Trophoblast cell (in vitro differentiated cells and primary cell): Measurements from ENCODE around the gene C17orf75.

ENCODE experiments used
- DNase-seq, 2 donors: peaks; one replicate each; pipeline ENCODE4 v3.0.0-alpha.2; 2016
- H2AFZ ChIP-seq: 2 replicates; pipeline ENCODE4 v1.6.1; 2013; ENCODE audit warnings: low read length, moderate library complexity, mild to moderate bottlenecking; ENCODE audit not compliant: insufficient read depth, poor library complexity
- H2AK5ac ChIP-seq: 2 replicates; pipeline ENCODE4 v1.6.1; 2013; ENCODE audit warnings: mild to moderate bottlenecking, low read length
- H2BK120ac ChIP-seq: 2 replicates; pipeline ENCODE4 v1.6.1; 2013; ENCODE audit warnings: low read length, mild to moderate bottlenecking, moderate library complexity; ENCODE audit not compliant: insufficient read depth, poor library complexity
- H2BK12ac ChIP-seq: 2 replicates; pipeline ENCODE4 v1.6.1; 2013; ENCODE audit warnings: mild to moderate bottlenecking, low read length, moderate library complexity
- H2BK5ac ChIP-seq: 2 replicates; pipeline ENCODE4 v1.6.1; 2013; ENCODE audit warnings: low read length, low read depth, moderate library complexity, mild to moderate bottlenecking; ENCODE audit not compliant: poor library complexity
- H3K14ac ChIP-seq: 2 replicates; pipeline ENCODE4 v1.6.1; 2013; ENCODE audit warnings: mild to moderate bottlenecking, low read length
- H3K18ac ChIP-seq: 2 replicates; pipeline ENCODE4 v1.6.1; 2013; ENCODE audit warnings: mild to moderate bottlenecking, low read length
- H3K23ac ChIP-seq: 2 replicates; pipeline ENCODE4 v1.6.1; 2013; ENCODE audit warnings: low read length
- H3K27ac ChIP-seq: 2 replicates; pipeline ENCODE4 v1.5.1; 2013; ENCODE audit warnings: low read depth, mild to moderate bottlenecking, inconsistent platforms, low read length, moderate library complexity
- H3K27me3 ChIP-seq: 2 replicates; pipeline ENCODE4 v1.6.1; 2013; ENCODE audit warnings: inconsistent platforms, mild to moderate bottlenecking, low read length, moderate library complexity; ENCODE audit not compliant: insufficient read depth
- H3K36me3 ChIP-seq, 2 experiments: 1 replicate in 1 of 2; 2 replicates in 1 of 2; pipeline ENCODE4 v1.6.1; 2013; ENCODE audit warnings: low read length in 2 of 2, mild to moderate bottlenecking in 2 of 2, moderate library complexity in 1 of 2; ENCODE audit not compliant: insufficient read depth in 2 of 2, control insufficient read depth in 1 of 2
- H3K4ac ChIP-seq: 2 replicates; pipeline ENCODE4 v1.6.1; 2013; ENCODE audit warnings: low read depth, mild to moderate bottlenecking, low read length, moderate library complexity
- H3K4me1 ChIP-seq, 2 experiments: 1 replicate in 1 of 2; 2 replicates in 1 of 2; pipeline ENCODE4 v1.6.1; 2013; ENCODE audit warnings: low read length in 2 of 2, mild to moderate bottlenecking in 2 of 2, moderate library complexity in 1 of 2; ENCODE audit not compliant: insufficient read depth in 2 of 2, control insufficient read depth in 1 of 2
- H3K4me2 ChIP-seq: 2 replicates; pipeline ENCODE4 v1.6.1; 2013; ENCODE audit warnings: inconsistent platforms, mild to moderate bottlenecking, low read length, moderate library complexity
- H3K4me3 ChIP-seq: 2 replicates; pipeline ENCODE4 v1.5.1; 2013; ENCODE audit warnings: mild to moderate bottlenecking, low read depth, low read length, inconsistent platforms
- H3K79me1 ChIP-seq: one replicate; pipeline ENCODE4 v1.6.1; 2013; ENCODE audit warnings: low read length
- H3K79me2 ChIP-seq: 2 replicates; pipeline ENCODE4 v1.6.1; 2013; ENCODE audit warnings: low read length, mild to moderate bottlenecking; ENCODE audit not compliant: control insufficient read depth, insufficient read depth, poor library complexity
- H3K9ac ChIP-seq: 2 replicates; pipeline ENCODE4 v1.6.1; 2013; ENCODE audit warnings: mild to moderate bottlenecking, low read length
- H3K9me3 ChIP-seq: 2 replicates; pipeline ENCODE4 v1.6.1; 2013; ENCODE audit warnings: low read depth, mild to moderate bottlenecking, control low read depth, inconsistent platforms, low read length; ENCODE audit not compliant: insufficient read depth
- H4K12ac ChIP-seq: 2 replicates; pipeline ENCODE4 v1.6.1; 2013; ENCODE audit warnings: low read depth, mild to moderate bottlenecking, low read length, moderate library complexity
- H4K8ac ChIP-seq: 2 replicates; pipeline ENCODE4 v1.6.1; 2013; ENCODE audit warnings: low read depth, mild to moderate bottlenecking, low read length, moderate library complexity
- H4K91ac ChIP-seq: one replicate; pipeline ENCODE4 v1.6.1; 2013; ENCODE audit warnings: low read depth, mild to moderate bottlenecking, low read length, moderate library complexity
- WGBS: extraction: QIAGEN DNeasy Blood & Tissue Kit; methylation state at CpG from one replicate; pipeline ENCODE4 v1.1.7; 2013; ENCODE audit warnings: missing lambda C conversion rate; ENCODE audit not compliant: insufficient read length, insufficient coverage; ENCODE audit errors: extremely low coverage; 5-methylcytosine and 5-hydroxymethylcytosine counted together

Gene C17orf75

GRCh38 chr17:32297424-32297823 is 44.5 kb downstream of the C17orf75 start:
- peaks cover 2% of the 10 kb centered on the region for H3K79me2 ChIP-seq
- no peak overlapping the region for H4K8ac ChIP-seq
- WGBS: no CpG with 5 or more reads among the region's 2 CpGs
- H3K9me3 ChIP-seq: no peaks in the 10 kb centered on the region
- no peak overlapping the region for H2AFZ ChIP-seq
- H3K27me3 ChIP-seq: no peaks in the 10 kb centered on the region
- no peak overlapping the region for H3K23ac ChIP-seq
- no peak overlapping the region for H3K18ac ChIP-seq
- H4K12ac ChIP-seq: no peak overlapping the region
- no peak overlapping the region for H3K4me2 ChIP-seq
- H2AK5ac ChIP-seq: no peak overlapping the region
- H2BK5ac ChIP-seq: no peak overlapping the region
- H2BK120ac ChIP-seq: no peak overlapping the region
- H4K91ac ChIP-seq: no peak overlapping the region
- H2BK12ac ChIP-seq: no peak overlapping the region
- no peaks in the 10 kb centered on the region for H3K36me3 ChIP-seq
- DNase-seq: peak in 1 of 2 donors; percentile 28
- no peaks in the 10 kb centered on the region for H3K79me1 ChIP-seq
- no peak overlapping the region for H3K14ac ChIP-seq
- no peak overlapping the region for H3K4me3 ChIP-seq
- no peak overlapping the region for H3K4ac ChIP-seq
- H3K4me1 ChIP-seq: peaks cover 0 to 2% of the 10 kb centered on the region in 2 experiments
- H3K9ac ChIP-seq: no peak overlapping the region
- no peak overlapping the region for H3K27ac ChIP-seq

GRCh38 chr17:32292094-32292493 is 49.9 kb downstream of the C17orf75 start:
- no peak overlapping the region for H2AFZ ChIP-seq
- H3K9me3 ChIP-seq: peaks cover 2% of the 10 kb centered on the region
- H3K79me2 ChIP-seq: no peaks in the 10 kb centered on the region
- peaks cover 0 to 2% of the 10 kb centered on the region in 2 experiments for H3K4me1 ChIP-seq
- no peaks in the 10 kb centered on the region for H3K79me1 ChIP-seq
- H4K91ac ChIP-seq: no peak overlapping the region
- no peaks in the 10 kb centered on the region for H3K36me3 ChIP-seq
- H2AK5ac ChIP-seq: no peak overlapping the region
- no peak overlapping the region for H3K4ac ChIP-seq
- no peak overlapping the region for H3K4me2 ChIP-seq
- H4K12ac ChIP-seq: no peak overlapping the region
- no peak overlapping the region for H2BK12ac ChIP-seq
- peak in 1 of 2 donors; percentile 62 for DNase-seq
- no peak overlapping the region for H2BK120ac ChIP-seq
- no peak overlapping the region for H3K14ac ChIP-seq
- no peak overlapping the region for H3K23ac ChIP-seq
- no peak overlapping the region for H3K27ac ChIP-seq
- no peak overlapping the region for H4K8ac ChIP-seq
- no peaks in the 10 kb centered on the region for H3K27me3 ChIP-seq
- no peak overlapping the region for H3K4me3 ChIP-seq
- no peak overlapping the region for H3K9ac ChIP-seq
- no CpG with 5 or more reads among the region's 4 CpGs for WGBS
- no peak overlapping the region for H2BK5ac ChIP-seq
- H3K18ac ChIP-seq: no peak overlapping the region

- no peak overlapping the region for H2BK120ac ChIP-seq
- no peaks in the 10 kb centered on the region for H3K4me1 ChIP-seq
- H3K14ac ChIP-seq: no peak overlapping the region
- no peak overlapping the region for H3K4me2 ChIP-seq
- no peaks in the 10 kb centered on the region for H3K79me1 ChIP-seq
- no peak for DNase-seq
- no peaks in the 10 kb centered on the region for H3K36me3 ChIP-seq
- no peak overlapping the region for H3K4ac ChIP-seq
- no CpG with 5 or more reads among the region's 9 CpGs for WGBS
- H3K27ac ChIP-seq: no peak overlapping the region
- H4K8ac ChIP-seq: no peak overlapping the region
- H2BK5ac ChIP-seq: no peak overlapping the region
- H2AFZ ChIP-seq: no peak overlapping the region
- H4K12ac ChIP-seq: no peak overlapping the region
- H3K23ac ChIP-seq: no peak overlapping the region
- H3K4me3 ChIP-seq: no peak overlapping the region
- H4K91ac ChIP-seq: no peak overlapping the region
- H2AK5ac ChIP-seq: no peak overlapping the region
- peaks cover 2% of the 10 kb centered on the region for H3K9me3 ChIP-seq
- H3K18ac ChIP-seq: no peak overlapping the region
- H3K9ac ChIP-seq: no peak overlapping the region
- H2BK12ac ChIP-seq: no peak overlapping the region
- H3K27me3 ChIP-seq: no peaks in the 10 kb centered on the region
- H3K79me2 ChIP-seq: no peaks in the 10 kb centered on the region
Measured at GRCh38 chr17:32289471-32290070, 52.4 kb downstream of the C17orf75 start.

- Histone ChIP-seq H3K79me2 (no peaks in the 10 kb centered on the region), H3K9ac (no peak overlapping the region), H3K4ac (no peak overlapping the region), H4K91ac (no peak overlapping the region), H4K12ac (no peak overlapping the region), H3K79me1 (no peaks in the 10 kb centered on the region), H4K8ac (no peak overlapping the region), H2BK12ac (no peak overlapping the region), H3K23ac (no peak overlapping the region), H2AFZ (no peak overlapping the region), H2BK120ac (no peak overlapping the region), H3K9me3 (peaks cover 2% of the 10 kb centered on the region), H3K27me3 (no peaks in the 10 kb centered on the region), H3K4me2 (no peak overlapping the region), H2AK5ac (no peak overlapping the region), H3K36me3 (no peaks in the 10 kb centered on the region), H3K4me1 (no peaks in the 10 kb centered on the region), H3K14ac (no peak overlapping the region), H2BK5ac (no peak overlapping the region), H3K27ac (no peak overlapping the region), H3K18ac (no peak overlapping the region), H3K4me3 (no peak overlapping the region)
- DNase-seq: no peak
- no CpG with 5 or more reads among the region's 11 CpGs for WGBS
Measured at GRCh38 chr17:32288615-32289014, 53.4 kb downstream of the C17orf75 start.
